H1 (cell line): ENCODE measurements around the gene NKAIN2. TPM values are rescaled to one million over a fixed set of nuclear protein-coding genes. Genes with fewer than 3 reads are reported as not detected.

ENCODE experiments used
- CTCF ChIA-PET: fragments of 300-600 bp; sonication (Branson Sonifier 250); formaldehyde crosslinking; loops from one replicate; lab custom pipeline; 2021; ENCODE audit not compliant: partially characterized antibody; lab: Charles Lee
- POLR2A ChIA-PET: fragments of 300-600 bp; sonication (Branson Sonifier 250); formaldehyde crosslinking; loops from one replicate; lab custom pipeline; 2021; ENCODE audit warnings: inconsistent platforms; ENCODE audit not compliant: partially characterized antibody; lab: Charles Lee
- DNase-seq, 2 experiments: peaks; one replicate each; pipeline versions ENCODE4 v3.0.0 to v3.0.0-alpha.2; 2010 to 2022; ENCODE audit warnings: low spot score in 2 of 2, low read depth in 1 of 2, mixed read lengths in 1 of 2
- FAIRE-seq: peaks from 2 replicates; lab custom pipeline; 2011; peaks lifted over from hg19 to GRCh38; lab: Jason Lieb, UNC
- H2AFZ ChIP-seq: 2 replicates; pipeline ENCODE4 v1.8.1; 2012; ENCODE audit warnings: low read length, inconsistent platforms
- H2AK5ac ChIP-seq: 2 replicates; pipeline ENCODE4 v1.6.1; 2013; ENCODE audit warnings: low read depth, low read length
- H2BK120ac ChIP-seq: replicated peaks from 2 replicates; pipeline ENCODE3; 2013; ENCODE audit warnings: low read depth, low read length, inconsistent platforms
- H2BK12ac ChIP-seq: 2 replicates; pipeline ENCODE4 v1.6.1; 2013; ENCODE audit warnings: low read depth, low read length
- H2BK15ac ChIP-seq: 2 replicates; pipeline ENCODE4 v1.6.1; 2013; ENCODE audit warnings: low read length
- H2BK20ac ChIP-seq: 2 replicates; pipeline ENCODE4 v1.6.1; 2013; ENCODE audit warnings: low read length
- H2BK5ac ChIP-seq: 2 replicates; pipeline ENCODE4 v1.6.1; 2013; ENCODE audit warnings: low read depth, low read length
- H3K14ac ChIP-seq: 2 replicates; pipeline ENCODE4 v1.6.1; 2013; ENCODE audit warnings: inconsistent platforms; ENCODE audit not compliant: insufficient read length
- H3K18ac ChIP-seq: 2 replicates; pipeline ENCODE4 v1.6.1; 2013; ENCODE audit warnings: low read length; ENCODE audit errors: extremely low read depth
- H3K23ac ChIP-seq: 2 replicates; pipeline ENCODE4 v1.6.1; 2013; ENCODE audit warnings: inconsistent platforms; ENCODE audit not compliant: insufficient read length
- H3K23me2 ChIP-seq: 2 replicates; pipeline ENCODE4 v1.6.1; 2013; ENCODE audit warnings: low read depth, low read length
- H3K27ac ChIP-seq: 2 replicates; pipeline ENCODE4 v1.6.1; 2011; ENCODE audit warnings: low read depth, low read length, inconsistent platforms
- H3K27me3 ChIP-seq, 4 experiments: replicated peaks in 1 of 4; 1 replicate in 1 of 4; 2 replicates in 3 of 4; pipeline versions ENCODE4 v1.6.1 to v1.8.1; 2011 to 2013; ENCODE audit warnings: low read length in 3 of 4, mild to moderate bottlenecking in 3 of 4, inconsistent platforms in 2 of 4, mixed read lengths in 2 of 4, moderate library complexity in 1 of 4; ENCODE audit not compliant: control insufficient read depth in 3 of 4, insufficient read depth in 3 of 4; ENCODE audit errors: extremely low read depth in 1 of 4
- H3K36me3 ChIP-seq, 4 experiments: 2 replicates each; pipeline versions ENCODE4 v1.6.1 to v1.8.1; 2011 to 2013; ENCODE audit warnings: mild to moderate bottlenecking in 4 of 4, low read length in 3 of 4, moderate library complexity in 2 of 4, control low read depth in 1 of 4, inconsistent platforms in 1 of 4; ENCODE audit not compliant: insufficient read depth in 4 of 4, control insufficient read depth in 2 of 4
- H3K4ac ChIP-seq: replicated peaks from 2 replicates; pipeline ENCODE3; 2013; ENCODE audit warnings: low read length, low read depth, mixed read lengths, inconsistent platforms; ENCODE audit not compliant: insufficient read length
- H3K4me1 ChIP-seq, 4 experiments: replicated peaks in 1 of 4; 1 replicate in 1 of 4; 2 replicates in 3 of 4; pipeline versions ENCODE4 v1.6.1 to v1.8.1; 2011 to 2013; ENCODE audit warnings: low read length in 3 of 4, inconsistent platforms in 2 of 4, mixed read lengths in 1 of 4; ENCODE audit not compliant: insufficient read depth in 4 of 4, control insufficient read depth in 3 of 4
- H3K4me2 ChIP-seq, 2 experiments: 2 replicates each; pipeline versions ENCODE4 v1.6.1 to v1.8.1; 2011 to 2013; ENCODE audit warnings: low read depth in 2 of 2, low read length in 2 of 2, control low read depth in 1 of 2, inconsistent platforms in 1 of 2, mild to moderate bottlenecking in 1 of 2; ENCODE audit not compliant: insufficient read depth in 1 of 2
- H3K4me3 ChIP-seq, 4 experiments: fragments of 200-600, 300-600 bp in 1 of 4; sonication (generic), shearing (Covaris generic), sonication (Bioruptor Twin) in 1 of 4; 2 replicates each; pipeline versions ENCODE4 v1.5.1 to v1.8.1; 2011 to 2016; ENCODE audit warnings: low read length in 4 of 4, low read depth in 3 of 4, control low read depth in 2 of 4, inconsistent platforms in 2 of 4, mild to moderate bottlenecking in 2 of 4, mixed read lengths in 1 of 4, moderate library complexity in 1 of 4; ENCODE audit not compliant: insufficient read depth in 2 of 4; ENCODE audit errors: extremely low read depth in 1 of 4
- H3K56ac ChIP-seq: replicated peaks from 2 replicates; pipeline ENCODE3; 2013; ENCODE audit warnings: low read depth, mild to moderate bottlenecking, mixed read lengths, low read length, inconsistent platforms; ENCODE audit not compliant: insufficient read length
- H3K79me1 ChIP-seq: 2 replicates; pipeline ENCODE4 v1.6.1; 2013; ENCODE audit warnings: low read depth, low read length, control low read depth
- H3K79me2 ChIP-seq, 2 experiments: 2 replicates each; pipeline versions ENCODE4 v1.6.1 to v1.8.1; 2012 to 2013; ENCODE audit warnings: low read length in 2 of 2, mild to moderate bottlenecking in 2 of 2, inconsistent platforms in 1 of 2; ENCODE audit not compliant: insufficient read depth in 2 of 2, control insufficient read depth in 1 of 2
- H3K9ac ChIP-seq, 4 experiments: replicated peaks in 1 of 4; 1 replicate in 1 of 4; 2 replicates in 3 of 4; pipeline versions ENCODE4 v1.6.1 to v1.8.1; 2011 to 2013; ENCODE audit warnings: low read depth in 3 of 4, low read length in 3 of 4, control low read depth in 2 of 4, mild to moderate bottlenecking in 2 of 4, moderate library complexity in 2 of 4, inconsistent platforms in 1 of 4; ENCODE audit errors: extremely low read depth in 1 of 4
- H3K9me3 ChIP-seq, 2 experiments: 2 replicates each; pipeline versions ENCODE4 v1.6.1 to v1.8.1; 2012 to 2013; ENCODE audit warnings: mild to moderate bottlenecking in 2 of 2, moderate library complexity in 2 of 2, control low read depth in 1 of 2, inconsistent platforms in 1 of 2, low read depth in 1 of 2, low read length in 1 of 2, mixed read lengths in 1 of 2; ENCODE audit not compliant: insufficient read depth in 2 of 2
- H4K20me1 ChIP-seq, 2 experiments: replicated peaks in 1 of 2; 2 replicates each; pipeline versions ENCODE3 to v1.8.1; 2011 to 2013; ENCODE audit warnings: inconsistent platforms in 2 of 2, low read length in 2 of 2, mild to moderate bottlenecking in 1 of 2; ENCODE audit not compliant: insufficient read depth in 2 of 2, control insufficient read depth in 1 of 2
- H4K5ac ChIP-seq: 2 replicates; pipeline ENCODE4 v1.6.1; 2013; ENCODE audit warnings: low read length, low read depth, mixed read lengths, inconsistent platforms; ENCODE audit not compliant: insufficient read length
- H4K8ac ChIP-seq: 2 replicates; pipeline ENCODE4 v1.8.0; 2013; ENCODE audit warnings: mild to moderate bottlenecking, moderate library complexity, low read length, inconsistent platforms; ENCODE audit not compliant: insufficient read depth; ENCODE audit errors: extremely low read depth
- H4K91ac ChIP-seq: replicated peaks from 2 replicates; pipeline ENCODE3; 2013; ENCODE audit warnings: low read length, mixed read lengths, inconsistent platforms; ENCODE audit not compliant: insufficient read length
- WGBS, 2 experiments: shearing (Covaris generic) in 1 of 2; methylation state at CpG; one replicate each; pipeline versions ENCODE4 v1.1.6 to v1.1.7; 2013 to 2015; ENCODE audit warnings: low lambda C conversion rate in 2 of 2, mixed read lengths in 2 of 2, inconsistent platforms in 1 of 2, low coverage in 1 of 2, missing lambda C conversion rate in 1 of 2; ENCODE audit not compliant: insufficient replicate concordance in 2 of 2, insufficient coverage in 1 of 2, insufficient read length in 1 of 2; ENCODE audit errors: extremely low coverage in 1 of 2, missing lambda C conversion rate in 1 of 2; 5-methylcytosine and 5-hydroxymethylcytosine counted together
- polyA plus RNA-seq, 7 experiments: library from polyadenylated mRNA; depleted of rRNA in 3 of 7; stranded (reverse) in 5 of 7; unstranded in 2 of 7; fragments of >200 nt in 5 of 7; fragments of 200-250 nt in 2 of 7; gene quantifications; 1 replicate in 5 of 7; 2 replicates in 1 of 7; 4 replicates in 1 of 7; pipeline versions ENCODE4 v1.2.1 to v1.2.3, GENCODE V29; 2011 to 2013; ENCODE audit warnings: missing spikeins in 2 of 7, mixed read lengths in 2 of 7
- total RNA-seq: library from RNA; stranded (reverse); fragmentation: NEBNext Ultra II Directional; extraction: Animal tissue kit (Norgen Biotek cat#: 25700); gene quantifications from 2 replicates; pipeline ENCODE4 v1.2.1, GENCODE V29; 2021

NKAIN2 gene
- total and polyA plus RNA-seq, 2 of the 8 experiments (the other 6 are each of a cell fraction or from before 2014, with no cell fraction given): 0.20 to 0.34 TPM

DNA sequence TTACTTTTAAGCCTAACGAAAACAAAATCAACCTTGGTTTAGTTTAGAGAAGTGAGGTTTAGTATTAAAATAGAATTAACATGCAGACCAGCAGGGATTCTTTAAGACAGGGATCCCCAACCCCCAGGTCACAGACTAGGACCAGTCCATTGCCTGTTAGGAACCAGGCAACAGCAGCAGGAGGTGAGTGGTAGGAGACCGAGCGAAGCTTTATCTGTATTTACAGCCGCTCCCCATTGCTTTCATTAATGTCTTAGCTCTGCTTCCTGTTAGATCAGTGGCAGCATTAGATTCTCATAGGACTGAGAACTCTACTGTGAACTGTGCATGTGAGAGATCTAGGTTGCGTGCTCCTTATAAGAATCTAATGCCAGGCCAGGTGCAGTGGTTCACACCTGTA is 225.9 kb downstream of the NKAIN2 start:
- Histone ChIP-seq H4K8ac (no peak overlapping the region), H3K56ac (no peak overlapping the region), H2BK5ac (no peak overlapping the region), H2BK15ac (no peak overlapping the region), H3K9me3 (no peaks in the 10 kb centered on the region), H2BK12ac (no peak overlapping the region), H3K79me2 (no peaks in the 10 kb centered on the region), H2AFZ (no peak overlapping the region), H3K27ac (no peak overlapping the region), H2BK120ac (no peak overlapping the region), H3K18ac (no peak overlapping the region), H3K9ac (no peak overlapping the region), H3K36me3 (no peaks in the 10 kb centered on the region), H4K91ac (no peak overlapping the region), H2BK20ac (no peak overlapping the region), H3K4ac (no peak overlapping the region), H2AK5ac (no peak overlapping the region), H3K4me1 (peaks cover 0 to 4% (median 0%) of the 10 kb centered on the region in 4 experiments; a peak in 1 of 7 replicates), H3K4me2 (no peak overlapping the region), H3K4me3 (no peak overlapping the region), H3K79me1 (no peaks in the 10 kb centered on the region), H4K20me1 (no peaks in the 10 kb centered on the region), H3K27me3 (no peaks in the 10 kb centered on the region), H3K23me2 (no peaks in the 10 kb centered on the region), H3K14ac (no peak overlapping the region), H3K23ac (no peak overlapping the region), H4K5ac (no peak overlapping the region)
- WGBS, 2 experiments: 60% methylated on average over 5 of the region's 5 CpGs; no CpG with 5 or more reads in 1 of the 2 experiments
- no peak for DNase-seq
- ChIA-PET POLR2A (no interaction called here), CTCF (no interaction called here)
- FAIRE-seq: no peak
